CMK (cell line): ENCODE results near the gene AKR1B1.
"Not testable (repeated sequence)": the region's sequence is repeated elsewhere in the genome, so short reads cannot be mapped to it uniquely, and the experiment has no call there.

Source experiments
- DNase-seq: peaks from one replicate; pipeline ENCODE4 v3.0.0-alpha.2; 2010; ENCODE audit warnings: low read depth

The AKR1B1 gene

GRCh38 chr7:134458806-134459698 is at the start of gene AKR1B1:
Gene AKR1B1 (minus strand): TSS chr7:134459100. CDS start chr7:134459062, 38 bp downstream.
- DNase-seq: peak; percentile 63

DNA sequence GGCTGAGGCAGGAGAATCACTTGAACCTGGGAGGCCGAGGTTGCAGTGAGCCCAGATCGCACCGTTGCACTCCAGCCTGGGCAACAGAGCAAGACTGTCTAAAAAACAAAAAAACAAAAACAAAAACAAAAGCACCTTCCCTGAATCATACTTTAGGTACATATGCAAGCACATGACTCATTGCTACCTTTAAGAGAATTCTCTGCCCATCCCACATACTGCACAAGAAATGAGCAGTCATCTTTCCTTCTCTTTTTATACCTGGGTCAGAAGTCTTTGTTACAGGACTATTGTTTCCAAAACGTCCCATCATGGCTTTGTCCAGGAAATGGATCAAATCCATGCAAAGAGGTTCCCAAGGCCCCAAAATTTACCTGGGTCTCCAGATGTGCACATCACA is 47.0 kb upstream of the AKR1B1 start:
- DNase-seq: no peak

DNA sequence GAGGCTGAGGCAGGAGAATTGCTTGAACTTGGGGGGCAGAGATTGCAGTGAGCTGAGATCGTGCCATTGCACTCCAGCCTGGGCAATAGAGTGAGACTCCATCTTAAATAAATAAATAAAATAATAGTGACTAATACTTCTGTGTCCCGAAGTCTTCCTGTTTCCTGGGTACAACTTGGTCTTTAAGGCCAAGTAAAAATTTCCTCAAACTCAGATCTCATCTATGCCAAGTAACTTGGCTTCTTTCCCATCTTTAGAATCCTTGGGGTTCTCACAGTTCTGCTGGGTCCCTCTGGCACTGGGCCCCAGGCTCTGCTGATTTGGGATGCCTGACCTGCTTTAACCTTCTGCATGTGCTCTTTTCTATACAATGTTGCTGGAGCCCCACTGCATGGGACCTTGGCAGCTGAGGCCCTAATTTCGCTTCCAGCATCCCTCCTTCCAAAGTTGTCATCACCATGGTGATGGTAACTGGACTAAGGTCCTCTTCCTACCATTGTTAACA is 45.8 kb upstream of the AKR1B1 start:
- DNase-seq: no peak

DNA sequence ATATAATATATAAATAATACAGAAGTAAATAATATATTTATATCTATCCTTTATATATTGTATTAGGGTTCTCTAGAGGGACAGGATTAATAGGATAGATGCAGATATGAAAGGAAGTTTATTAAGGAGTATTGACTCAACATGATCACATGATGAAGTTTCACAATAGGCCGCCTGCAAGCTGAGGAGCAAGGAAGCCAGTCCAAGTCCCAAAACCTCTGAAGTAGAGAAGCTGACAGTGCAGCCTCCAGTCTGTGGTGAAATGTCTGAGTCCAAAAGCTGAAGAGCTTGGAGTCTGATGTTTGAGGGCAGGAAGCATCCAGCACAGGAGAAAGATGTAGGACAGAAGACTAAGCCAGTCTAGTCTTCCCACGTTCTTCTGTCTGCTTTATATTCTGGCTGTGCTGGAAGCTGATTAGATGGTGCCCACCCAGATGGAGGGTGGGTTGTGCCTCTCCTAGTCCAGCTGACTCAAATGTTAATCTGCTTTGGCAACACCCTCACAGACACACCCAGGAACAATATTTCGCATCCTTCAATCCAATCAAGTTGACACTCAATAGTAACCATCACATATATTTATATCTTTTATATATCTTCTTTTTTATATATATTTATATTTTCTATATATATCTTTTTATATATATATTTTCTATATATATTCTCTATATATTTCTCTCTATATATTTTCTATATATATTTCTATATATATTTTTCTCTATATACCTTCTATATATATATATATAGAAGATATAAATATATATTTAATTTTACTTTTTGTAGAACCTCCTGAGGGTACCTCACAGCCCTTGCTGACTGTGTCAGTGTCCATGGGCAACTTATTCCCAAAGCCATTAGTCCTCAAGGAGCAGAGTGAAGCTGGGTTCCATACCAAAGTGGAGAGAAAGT is 43.8 kb upstream of the AKR1B1 start:
- DNase-seq: no peak

DNA sequence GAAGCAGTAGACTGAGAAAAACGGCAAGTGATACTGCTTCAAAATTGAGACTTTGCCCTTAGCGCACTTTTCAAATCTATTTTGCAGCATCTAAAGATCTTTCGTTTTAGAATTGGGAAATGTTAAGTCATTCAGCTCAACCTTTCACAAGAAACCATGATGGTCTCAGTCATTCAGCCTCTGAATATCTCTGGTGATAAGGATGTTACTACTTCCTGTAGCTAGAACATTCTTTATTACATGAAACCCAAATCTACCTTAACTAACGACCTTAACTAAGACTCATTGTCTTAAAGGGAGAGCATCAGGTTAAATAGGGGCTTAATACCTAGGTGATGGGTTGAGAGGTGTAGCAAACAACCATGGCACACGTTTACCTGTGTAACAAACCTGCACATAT is 42.1 kb upstream of the AKR1B1 start:
- DNase-seq: no peak

DNA sequence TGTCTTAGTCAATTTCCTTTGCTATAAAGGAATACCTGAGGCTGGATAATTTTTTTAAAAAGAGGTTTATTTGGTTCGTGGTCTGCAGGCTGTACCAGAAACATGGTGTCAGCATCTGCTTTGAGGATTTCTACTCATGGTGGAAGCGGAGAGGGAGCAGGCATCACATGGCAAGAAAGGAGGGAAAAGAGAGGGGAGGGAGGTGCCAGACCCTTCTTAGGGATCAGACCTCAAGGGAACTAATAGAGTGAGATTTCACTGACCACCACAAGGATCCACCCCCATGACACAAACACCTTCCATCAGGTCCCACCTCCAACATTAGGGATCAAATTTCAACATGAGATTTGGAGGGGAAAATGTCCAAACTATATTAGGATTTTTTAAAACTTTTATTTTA is 41.5 kb upstream of the AKR1B1 start:
- no peak for DNase-seq

DNA sequence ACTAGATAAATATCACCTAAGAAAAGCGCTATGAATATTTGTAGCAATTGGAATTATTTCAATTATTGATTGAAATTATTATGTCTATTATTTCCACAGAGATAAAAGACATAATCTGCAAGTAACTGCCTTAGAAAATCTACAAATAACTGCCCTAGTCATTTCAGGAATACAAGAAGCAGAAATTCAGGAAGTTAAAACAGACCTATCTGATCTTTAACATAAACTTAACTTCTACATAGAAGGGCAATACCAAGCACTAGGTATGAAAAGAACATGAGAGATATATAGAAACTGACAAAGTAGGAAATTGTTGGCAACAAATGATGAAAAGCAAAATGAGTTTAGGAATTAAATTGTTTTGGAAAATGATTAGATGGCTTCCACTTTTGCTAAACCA is 36.6 kb upstream of the AKR1B1 start:
- no peak for DNase-seq

DNA sequence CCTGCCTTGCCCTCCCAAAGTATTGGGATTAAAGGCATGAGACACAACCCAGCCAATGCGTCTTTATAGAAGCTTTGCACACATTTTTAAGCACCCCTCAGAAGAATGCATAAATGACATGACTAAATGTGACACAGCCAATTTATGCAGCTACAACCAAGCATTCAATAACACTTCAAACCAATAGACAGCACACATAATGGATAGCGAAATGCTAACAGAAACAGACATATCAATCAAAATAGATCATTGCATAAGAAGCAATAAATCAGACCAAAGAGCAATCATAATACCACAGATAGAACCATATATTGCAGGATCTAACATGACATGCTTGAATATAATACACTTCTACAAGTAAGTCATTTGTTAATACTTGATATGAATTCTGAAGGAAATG is 34.2 kb upstream of the AKR1B1 start:
- DNase-seq: no peak

GRCh38 chr7:134487721-134488120 is 28.8 kb upstream of the AKR1B1 start:
- DNase-seq: not testable (repeated sequence)

- peak; percentile 29 for DNase-seq
Observed at GRCh38 chr7:134485203-134485602, 26.3 kb upstream of the AKR1B1 start.

DNA sequence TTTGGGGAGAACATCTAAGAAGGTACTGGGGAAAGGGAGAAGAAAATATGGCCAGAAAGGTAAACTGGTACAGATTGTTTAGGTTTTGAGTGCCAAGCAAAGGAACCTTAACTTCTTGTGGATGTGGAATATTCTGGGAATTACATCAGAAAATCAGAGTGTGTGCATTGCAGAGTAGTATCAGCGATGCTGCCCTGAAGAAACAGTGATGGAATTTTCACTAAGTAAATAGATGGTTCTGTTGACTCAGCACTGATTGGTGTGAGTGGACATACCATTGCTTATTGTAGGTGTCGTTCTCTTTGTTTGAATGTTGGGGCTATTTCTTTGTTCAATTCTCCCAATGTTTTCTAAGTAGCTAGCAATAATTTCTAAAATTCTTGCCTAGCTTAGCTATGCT is 24.4 kb upstream of the AKR1B1 start:
- DNase-seq: no peak

DNA sequence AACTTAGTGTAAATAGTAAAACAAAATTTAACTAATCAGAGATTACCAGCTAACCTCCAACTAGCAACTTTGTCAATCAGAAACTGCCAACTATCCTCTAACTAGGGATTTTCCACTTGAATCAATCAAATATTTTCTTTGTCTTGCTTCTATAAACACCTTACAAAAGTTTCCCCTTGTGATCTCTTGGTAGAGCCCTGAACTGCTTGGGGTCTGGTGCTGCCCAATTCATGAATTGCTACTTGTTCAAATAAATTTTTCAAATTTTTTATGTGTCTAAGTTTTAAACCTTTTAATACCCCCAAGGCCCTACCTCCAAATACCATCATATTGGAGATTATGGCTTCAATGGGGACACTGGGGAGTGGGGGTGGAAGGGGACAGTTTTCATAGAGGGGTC is 24.0 kb upstream of the AKR1B1 start:
- DNase-seq: no peak

GRCh38 chr7:134481167-134481566 is 22.3 kb upstream of the AKR1B1 start:
- DNase-seq: no peak

DNA sequence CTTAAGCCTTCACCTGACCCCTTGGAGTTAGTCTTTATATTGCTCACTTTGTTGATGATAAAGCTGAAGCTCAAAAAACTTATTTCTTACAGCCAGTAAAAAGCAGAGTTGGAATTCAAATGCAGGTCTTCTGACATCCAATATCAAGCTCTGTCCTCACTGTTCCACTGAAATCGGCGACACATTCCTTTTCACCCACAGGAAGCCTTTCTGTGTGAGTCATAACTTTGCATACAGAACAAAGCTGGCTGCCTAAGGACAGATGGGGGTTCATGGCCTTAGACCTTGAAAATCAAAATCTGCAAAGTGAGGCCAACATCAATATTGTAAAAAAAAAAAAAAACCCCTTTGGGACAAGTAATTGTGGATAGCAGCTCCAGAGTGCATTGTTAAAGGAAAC is 21.8 kb upstream of the AKR1B1 start:
- no peak for DNase-seq

DNA sequence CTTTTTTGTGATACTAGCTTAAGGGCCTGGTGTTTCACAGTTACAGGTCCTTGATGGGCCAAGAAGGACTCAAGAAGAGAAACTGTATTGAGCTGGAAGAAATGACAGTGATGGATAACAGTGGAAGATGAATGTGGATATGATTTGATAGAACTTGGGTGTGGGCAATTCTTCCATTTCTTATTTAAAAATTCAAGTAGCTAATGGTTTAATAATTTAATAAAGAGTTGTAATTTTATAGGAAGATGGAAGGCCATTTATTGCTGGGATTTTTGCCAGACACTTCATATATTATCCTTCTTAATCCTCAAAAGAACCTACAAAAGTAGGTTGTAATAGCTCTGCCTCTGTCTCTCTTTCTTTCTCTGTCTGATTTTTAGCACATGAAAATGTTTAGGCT is 21.3 kb upstream of the AKR1B1 start:
- no peak for DNase-seq

GRCh38 chr7:134478707-134479106 is 19.8 kb upstream of the AKR1B1 start:
- no peak for DNase-seq

GRCh38 chr7:134477954-134478353 is 19.1 kb upstream of the AKR1B1 start:
- no peak for DNase-seq

DNA sequence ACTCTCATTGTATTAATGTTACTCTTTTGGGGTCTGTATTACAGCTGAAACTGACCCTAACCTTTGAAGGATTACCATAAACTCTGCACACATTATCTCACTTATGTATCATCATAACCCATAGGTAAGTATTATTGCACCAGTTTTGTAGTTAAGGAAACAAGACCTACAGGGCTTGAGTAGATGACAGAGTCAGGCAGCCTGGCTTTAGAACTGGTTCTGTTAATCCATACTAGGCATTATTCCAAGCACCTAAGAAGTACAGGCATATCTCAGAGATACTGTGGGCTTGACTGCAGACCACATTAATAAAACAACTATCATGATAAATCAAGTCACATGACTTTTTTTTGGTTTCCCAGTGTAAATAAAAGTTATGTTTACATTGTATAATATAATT is 17.1 kb upstream of the AKR1B1 start:
- DNase-seq: no peak

DNA sequence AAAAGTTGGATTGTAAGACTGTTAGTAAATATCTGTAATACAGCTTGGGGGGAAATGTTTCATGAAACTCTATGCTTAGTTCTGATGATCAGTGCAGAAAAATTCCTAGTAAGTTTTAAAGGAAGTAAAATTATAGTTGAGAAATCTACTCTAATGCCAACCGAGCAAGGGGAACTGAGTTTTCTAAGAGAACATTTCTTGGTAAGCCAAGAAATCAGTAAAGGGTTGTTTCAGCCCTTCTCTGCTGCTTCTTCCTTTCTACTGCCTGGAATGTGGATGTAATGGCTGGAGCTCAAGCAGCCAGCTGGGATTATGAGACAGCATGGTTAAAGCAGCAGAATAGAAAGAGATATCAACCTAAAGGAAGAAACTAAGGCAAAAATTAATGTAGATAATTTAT is 15.9 kb upstream of the AKR1B1 start:
- DNase-seq: no peak

DNA sequence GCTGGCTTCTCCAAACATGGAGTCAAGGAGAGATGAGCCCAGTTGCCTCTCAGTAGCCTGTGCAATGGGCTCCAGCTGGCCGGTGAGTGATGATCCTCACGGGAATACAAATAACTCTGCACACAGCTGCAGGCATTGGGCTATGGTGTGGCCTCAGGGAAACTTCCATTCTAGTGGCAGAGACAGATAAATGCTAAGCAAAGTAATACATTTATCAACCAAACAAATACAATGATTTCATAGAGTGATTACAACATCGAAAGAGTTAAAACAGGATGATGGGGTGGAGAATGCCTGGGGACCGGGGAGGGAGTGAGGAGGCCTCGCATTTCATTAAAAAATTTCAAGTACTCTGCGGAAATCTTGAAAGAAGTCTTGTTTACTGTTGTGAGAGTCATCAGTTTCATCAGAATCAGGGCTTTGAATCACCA is 15.0 kb upstream of the AKR1B1 start:
- DNase-seq: no peak

DNA sequence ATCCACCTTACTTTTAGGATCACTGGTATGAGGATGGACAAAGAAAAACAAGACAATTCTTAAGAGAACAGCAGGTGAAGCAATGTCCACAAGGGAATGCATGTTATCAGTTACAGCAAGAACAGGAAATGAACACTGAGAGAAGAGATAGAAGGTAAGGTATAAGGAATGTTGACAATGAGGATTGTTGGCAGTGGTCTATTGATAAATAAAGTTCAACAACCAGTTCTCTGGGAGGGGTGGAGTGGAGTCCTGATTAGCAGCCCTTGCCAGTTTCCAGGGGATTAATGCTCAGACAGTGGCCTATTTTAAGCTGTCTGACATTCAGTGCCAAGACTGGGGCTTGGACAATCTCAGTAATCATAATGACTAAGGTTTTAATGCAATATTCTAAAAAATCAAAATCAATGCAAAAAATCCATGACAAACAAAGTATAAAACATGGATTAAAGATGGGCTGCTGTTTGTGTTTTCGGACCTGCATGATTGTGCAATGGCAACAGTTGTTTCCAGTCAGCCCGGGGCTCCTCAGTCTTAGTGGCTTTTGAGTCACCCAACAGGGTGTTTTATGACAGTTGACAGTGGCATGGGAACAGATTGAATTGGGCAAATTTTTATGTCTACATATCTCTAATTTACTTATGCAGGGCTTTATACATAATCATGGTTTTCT is 13.8 kb upstream of the AKR1B1 start:
- DNase-seq: no peak

- DNase-seq: no peak
Observed at GRCh38 chr7:134470864-134471263, 12.0 kb upstream of the AKR1B1 start.
